Kidney capillary endothelial cell (primary cell): Measurements from ENCODE around the gene GMDS.

Source experiments
- DNase-seq: peaks from one replicate; pipeline ENCODE4 v3.0.0-alpha.2; 2018; ENCODE audit warnings: low spot score

GMDS gene

DNA sequence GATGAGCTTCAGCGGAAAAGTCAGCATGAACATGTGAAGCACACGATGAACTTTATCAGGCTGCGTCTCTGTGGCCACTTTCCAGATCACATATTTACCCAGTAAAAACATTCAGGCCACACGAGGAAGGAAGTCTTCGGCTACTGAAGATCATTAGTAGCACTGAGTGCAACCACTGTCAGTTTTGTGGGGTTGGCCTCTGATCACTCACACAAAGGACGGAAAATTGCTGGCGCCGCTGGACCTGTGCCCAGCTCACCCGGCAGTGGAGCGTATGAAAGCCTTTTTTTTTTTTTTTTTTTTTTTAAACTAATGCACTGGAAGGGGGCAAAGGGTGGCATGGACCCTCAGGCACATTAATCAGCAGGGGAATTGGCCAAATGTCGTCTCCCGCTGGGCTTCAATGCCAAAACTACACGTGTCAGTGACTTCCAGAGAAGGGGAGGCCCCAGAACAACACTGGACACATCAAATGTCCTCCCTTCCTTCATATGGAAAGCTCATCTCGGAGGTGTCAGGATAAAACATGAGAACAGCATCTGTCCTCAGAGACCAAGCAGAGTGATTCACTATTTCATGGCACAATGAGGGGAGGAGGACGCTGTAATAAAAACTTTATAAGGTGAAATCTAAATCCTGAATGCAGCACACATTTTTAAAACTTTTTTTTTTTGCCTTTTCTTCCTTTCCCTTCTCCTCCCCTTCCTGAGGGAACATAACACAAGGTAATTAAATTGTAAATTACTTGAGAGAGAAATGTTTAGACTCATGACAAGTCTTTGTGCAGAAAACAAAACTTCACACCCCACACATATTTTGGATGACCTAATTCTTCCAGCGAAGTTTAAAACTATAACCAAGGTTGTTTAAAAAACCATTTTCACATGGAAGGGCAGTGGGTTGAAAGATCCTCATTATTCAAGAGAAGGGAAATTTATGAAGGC is 412.3 kb downstream of the GMDS start:
- DNase-seq: peak; percentile 77

DNA sequence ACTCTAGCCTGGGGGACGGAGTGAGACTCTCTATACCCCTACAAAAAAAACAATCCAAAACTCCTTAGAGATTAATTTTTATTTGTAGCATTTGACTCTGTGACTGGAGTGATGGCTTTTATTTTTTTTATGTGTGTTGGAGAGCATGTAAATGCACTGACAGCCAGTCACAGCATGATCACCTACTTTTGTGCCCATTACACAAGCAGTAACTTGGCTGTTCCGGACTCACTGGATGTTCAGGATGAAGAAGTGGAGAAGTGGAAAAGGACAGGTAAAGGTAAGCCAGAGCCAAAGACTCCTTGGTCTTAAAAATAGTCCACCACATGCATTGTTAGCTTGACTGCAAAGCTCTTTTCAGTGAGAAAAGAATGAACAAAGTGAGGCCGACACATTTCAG is 413.0 kb downstream of the GMDS start:
- DNase-seq: no peak

DNA sequence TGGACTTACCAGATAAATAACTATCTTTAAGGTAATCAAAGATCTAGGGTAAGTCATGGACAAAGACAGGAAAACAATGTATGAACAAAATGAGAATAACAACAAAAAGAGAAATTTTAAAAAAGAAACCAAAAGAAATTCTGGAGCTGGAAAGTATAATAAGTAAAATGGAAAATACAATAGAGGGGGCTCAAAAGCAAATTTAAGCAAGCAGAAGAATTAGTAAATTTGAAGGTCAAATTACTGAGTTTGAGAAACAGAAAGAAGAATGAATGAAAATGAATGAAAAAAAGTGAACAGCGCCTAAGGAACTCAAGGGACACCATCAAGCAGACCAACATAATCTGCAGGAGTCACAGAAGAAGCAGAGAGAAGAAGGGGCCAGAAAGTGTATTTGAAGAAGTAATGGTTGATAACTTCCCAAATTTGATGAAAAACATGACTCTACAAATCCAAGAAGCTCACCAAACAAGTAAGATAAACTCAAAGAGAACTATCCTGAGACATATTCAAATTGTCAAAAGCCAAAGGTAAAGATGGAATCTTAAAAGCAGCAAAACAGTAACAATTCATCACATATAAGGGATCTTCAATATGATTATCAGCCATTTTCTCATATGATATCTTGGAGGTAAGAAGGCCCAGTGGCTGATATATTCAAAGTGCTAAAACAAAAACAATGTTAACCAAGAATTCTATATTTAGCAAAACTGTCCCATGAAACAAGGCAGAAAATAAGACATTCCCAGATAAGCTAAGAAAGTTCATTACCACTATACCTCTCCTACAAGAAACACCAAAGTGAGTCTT is 417.2 kb downstream of the GMDS start:
- no peak for DNase-seq

DNA sequence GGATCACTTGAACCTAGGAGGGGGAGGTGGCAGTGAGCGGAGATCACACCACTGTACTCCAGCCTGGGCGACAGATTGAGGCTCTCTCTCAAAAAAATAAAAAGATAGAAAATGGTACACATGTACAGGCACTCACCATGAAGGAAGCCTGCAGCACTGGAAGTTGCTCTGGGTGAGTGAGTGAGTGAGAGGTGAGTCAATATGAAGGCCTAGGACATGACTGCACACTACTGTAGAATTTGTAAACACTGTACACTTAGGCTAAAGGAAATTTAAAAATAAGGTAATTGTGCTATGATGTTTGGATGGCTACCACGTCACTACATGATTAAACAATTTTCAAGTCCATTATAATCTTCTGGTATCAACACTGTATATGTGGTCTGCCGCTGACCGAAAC is 419.5 kb downstream of the GMDS start:
- no peak for DNase-seq

DNA sequence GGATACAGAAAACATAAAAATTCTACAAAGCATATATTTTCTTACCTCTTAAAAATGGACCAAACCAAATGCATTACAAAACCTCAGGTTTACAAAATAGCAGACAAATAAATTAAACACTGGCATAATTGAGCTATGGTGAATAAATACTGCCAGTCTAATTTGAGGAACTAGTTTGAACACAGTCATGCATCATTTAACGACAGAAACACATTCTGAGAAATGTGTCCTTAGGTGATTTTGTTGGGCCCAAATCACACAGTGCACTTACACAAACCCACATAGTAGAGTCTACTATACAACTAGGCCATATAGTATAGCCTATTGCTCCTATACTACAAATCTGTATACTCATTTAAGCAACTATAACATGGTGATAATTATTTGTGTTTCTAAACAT is 420.1 kb downstream of the GMDS start:
- no peak for DNase-seq

DNA sequence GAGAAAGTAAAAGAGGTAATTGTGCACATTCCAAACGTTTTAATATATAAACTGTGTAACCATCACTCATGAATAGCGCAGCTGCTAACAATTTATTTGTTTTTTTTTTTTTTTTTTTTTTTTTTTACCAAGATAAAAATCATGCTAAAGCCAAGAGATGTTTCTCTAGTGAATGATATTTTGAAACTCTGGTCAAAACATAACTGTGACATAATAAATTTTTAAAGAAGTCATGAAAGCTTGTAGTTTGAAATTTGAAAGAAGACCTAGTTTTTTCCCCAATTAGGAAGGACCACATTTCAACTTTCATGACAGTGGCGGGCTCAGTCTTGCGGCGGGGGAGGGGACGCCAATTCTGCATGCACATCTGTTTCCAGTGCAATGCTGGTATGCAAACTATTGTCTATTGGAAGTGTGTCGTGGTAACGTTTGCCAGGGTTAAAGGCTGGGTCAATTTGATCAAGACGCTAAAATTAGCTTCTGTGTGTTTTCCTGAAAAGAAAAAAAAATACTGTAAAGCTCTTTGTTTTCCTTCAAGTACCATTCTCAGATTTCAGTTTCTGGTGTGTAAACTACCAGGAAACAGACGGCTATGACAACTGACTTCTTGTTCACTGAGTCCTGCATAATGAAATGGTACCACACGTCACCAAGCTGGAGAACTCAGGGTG is 423.8 kb downstream of the GMDS start:
- DNase-seq: peak; percentile 93

DNA sequence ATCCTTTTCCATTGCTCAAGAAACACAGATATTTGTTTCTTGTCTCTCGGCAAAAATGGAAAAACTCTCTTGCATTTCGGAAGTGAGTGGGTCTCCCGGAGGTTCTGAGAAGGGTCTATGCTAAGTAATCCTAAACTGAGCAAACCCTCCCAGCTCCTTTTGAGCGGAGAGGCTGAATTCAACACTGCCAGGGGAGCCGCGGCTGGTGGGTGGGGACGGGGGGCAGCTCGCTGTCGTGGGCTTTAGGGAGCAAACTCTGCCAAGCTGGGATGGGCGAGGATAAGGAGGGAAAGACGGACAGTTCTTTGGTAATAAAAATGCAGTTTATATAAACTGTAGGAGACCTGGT is 424.3 kb downstream of the GMDS start:
- DNase-seq: no peak

DNA sequence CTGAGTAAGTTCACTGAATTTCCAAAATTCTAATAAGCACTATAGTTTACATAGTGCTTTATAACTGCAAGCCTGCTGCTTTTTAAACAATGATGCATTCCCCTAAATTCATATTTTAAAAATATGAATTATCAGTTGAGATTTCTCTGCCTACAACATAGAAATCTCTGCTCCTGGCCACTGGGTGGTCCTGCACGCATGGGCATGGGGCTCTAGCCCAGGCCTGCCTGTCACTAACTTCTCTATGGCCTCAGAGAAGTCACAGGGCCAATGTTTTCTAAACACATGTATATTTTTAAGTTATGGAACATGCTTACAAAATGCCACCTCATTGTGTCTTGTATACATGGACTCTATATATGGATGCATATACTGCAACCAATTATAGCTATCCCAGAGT is 424.7 kb downstream of the GMDS start:
- no peak for DNase-seq

DNA sequence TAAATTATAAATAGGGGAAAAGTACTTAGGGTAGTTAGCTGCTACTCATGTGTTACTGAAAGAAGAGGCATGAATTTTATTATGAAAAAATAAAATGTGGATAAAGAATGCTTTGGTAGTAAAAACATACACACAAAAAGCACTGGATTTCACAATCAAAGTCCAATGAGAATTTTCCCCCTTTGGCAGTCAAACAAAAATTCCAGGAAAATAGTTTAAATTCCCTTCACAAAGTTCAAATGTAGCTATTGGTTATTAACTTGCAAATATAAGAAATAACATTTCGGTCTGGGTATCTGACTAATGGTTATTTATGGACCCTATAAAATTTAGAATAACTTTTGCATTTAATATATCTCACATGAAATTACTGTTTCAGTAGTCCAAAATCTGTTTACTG is 425.2 kb downstream of the GMDS start:
- no peak for DNase-seq

DNA sequence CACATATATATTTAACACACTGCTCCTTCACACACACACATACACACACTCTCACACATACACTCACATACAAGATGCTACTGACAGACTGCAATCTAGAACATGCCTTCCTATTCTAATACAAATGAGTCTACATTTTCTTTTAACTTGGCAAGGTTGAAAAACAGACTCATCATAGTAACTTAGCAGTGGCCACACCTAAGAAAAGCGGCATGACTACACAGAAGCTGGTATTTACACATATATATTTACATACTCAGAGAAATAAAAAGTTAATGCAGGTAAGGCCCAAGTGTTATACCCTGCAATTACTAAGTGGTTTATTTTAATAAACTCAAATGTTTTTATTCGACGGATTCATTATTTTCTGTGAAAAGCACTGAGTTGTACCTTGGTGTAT is 426.4 kb downstream of the GMDS start:
- no peak for DNase-seq

DNA sequence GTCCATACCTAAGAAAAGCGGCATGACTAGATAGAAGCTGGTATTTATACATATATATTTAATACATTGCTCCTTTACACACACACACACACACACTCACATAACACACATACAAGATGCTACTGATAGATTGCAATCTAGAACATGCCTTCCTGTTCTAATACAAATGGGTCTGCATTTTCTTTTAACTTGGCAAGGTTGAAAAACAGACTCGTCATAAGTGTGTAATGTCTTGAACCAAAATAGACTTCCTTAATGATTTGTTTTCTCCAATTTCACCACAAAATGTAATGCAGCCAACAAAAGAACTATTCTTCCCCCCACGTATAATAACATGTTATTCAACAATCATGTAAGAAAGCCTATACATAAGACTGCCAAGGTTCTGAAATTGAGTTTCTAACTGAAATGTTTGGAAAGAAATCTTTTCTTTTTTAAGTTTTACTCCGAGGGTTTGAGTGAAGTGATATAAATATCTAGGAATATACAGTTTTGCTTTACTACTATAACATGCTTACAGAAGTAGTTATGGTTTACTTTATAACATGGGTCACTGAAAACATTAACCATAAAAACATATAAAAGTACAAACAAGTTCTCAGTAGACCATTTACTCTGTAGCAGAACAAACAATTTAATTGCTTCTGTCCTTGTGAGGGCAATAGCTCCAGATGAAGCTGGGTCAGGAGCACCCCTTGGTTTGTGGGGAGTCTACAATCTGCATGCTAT is 428.2 kb downstream of the GMDS start:
- DNase-seq: peak; percentile 55

DNA sequence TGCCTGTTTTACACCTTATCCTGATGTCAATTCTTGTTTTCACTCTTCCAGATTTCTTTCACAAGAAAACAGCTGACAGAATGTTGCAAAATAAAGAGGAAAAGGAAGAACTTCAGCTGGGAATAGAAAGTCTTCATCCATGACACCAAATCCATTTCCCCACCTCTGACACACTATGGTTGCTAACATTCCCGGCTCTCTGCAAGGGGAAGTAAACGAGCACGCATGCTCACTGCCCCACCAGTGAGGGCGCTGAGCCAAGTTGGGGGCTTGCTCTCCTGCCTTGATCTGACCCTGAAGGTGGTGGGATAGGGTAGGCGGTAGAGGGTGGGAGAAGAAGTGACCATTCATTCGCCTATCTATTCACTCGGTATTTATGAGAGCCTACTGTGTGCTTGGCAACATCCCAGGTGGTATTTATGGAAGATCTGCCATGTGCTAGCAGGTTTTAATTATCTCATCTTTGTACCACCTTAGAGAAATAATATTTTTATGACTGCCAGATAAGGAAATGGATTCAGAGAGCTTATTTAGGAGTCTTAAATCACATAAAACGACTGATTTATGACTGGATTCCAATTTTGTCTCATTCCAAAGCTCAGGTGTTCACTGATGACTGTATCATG is 429.5 kb downstream of the GMDS start:
- DNase-seq: no peak

DNA sequence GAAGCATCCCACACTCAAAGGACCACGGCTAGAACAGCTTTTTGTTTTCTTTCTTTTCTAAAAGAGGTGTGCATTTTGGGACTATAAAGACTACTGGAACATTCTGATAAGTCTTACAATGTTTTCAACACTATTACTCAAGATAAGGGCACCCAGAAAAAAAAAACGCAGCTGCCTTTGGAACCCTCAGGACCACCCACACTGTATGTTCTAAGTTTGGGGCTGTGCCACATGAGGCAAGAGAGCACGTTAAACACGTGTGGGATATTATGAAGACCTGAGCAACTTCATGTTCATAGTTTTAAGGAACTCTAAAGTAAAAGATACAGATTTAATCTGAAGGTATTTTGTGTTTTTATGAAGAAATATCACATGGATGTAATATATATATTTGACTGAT is 431.1 kb downstream of the GMDS start:
- no peak for DNase-seq

DNA sequence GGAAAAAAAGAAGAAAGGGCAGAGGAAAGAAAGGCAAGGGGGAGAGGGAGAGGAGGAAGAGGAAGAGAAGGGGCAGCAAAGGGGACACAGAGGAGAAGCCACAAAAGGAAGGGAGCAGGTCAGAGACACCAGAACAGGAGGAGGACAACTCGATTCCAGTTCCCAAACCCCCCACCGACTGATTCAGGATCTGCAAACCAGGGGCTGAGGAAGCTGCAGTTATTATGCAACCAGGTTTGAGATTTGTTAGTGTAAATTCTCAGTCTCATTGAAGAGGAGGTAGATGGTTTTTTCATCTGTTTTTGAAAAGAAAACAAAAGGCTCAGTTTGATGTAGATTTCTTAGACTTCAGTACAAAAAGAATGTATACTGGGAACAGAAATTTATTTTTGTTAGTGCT is 432.9 kb downstream of the GMDS start:
- no peak for DNase-seq

DNA sequence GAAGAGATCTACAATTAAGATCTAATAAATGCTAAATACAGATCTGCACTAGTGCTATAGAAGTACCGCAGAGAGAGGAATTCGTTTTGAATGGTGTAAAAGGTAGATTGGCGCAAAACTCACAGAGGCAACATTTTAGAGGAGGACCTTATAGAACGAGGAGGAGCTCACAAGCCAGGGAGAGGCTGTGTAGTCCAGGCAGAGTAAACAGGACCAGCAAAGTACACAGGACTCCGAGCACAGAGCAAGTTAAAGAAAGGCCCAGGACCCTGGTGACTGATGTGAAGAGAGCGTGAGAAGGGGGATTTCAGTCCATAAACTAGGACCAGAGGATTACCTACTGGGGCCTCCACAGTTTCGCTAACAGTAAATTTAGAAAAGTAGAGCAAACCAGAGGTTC is 433.4 kb downstream of the GMDS start:
- DNase-seq: no peak

DNA sequence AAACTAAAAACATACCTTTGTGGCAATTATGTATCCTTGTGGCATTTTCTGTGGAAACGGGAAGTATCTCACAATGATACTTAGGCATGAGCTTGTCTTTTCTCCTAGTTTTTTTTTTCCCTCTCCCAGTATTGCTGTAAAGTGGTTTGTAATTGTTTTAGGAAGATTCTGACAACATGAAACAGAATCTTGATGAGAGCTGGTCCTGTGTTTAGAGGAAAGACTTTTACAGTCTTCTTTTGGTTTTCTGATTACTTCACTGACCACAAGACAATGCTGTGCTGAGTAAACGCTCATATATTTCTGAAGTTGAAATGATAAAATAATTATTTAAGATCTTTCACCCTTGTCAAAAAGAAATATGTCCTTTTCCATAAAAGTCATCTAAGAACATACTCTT is 434.5 kb downstream of the GMDS start:
- no peak for DNase-seq

DNA sequence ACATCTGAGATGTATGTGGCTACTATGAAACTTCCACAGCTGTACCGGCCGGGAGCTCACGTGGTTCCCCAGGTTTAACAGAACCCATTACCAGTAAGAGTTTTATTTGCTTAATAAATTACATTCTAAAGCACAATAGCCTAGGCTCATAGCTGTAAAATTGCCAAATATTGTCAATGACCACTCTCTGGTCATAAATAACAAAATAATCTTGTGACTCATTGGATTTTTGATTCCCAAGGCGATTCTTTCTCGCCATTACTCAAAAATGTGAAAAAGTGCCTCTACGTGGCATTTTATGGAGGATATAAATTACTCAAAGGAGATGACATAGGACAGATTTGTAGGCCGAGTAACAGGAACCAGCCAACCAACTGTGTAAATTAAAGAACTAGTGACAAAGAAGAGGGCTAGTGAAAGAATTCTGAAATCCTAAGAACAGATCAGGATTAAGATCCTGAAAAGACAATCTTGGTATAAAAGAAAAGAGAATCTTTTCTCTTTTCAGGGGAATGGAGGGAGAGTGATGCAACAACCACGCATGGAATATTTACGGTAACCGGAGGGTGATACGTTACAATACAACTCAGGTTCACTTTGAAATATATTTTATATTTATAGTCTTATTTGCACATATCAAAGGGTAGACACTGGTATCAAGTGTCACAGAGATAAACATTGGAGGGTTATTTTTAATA is 436.0 kb downstream of the GMDS start:
- DNase-seq: no peak

DNA sequence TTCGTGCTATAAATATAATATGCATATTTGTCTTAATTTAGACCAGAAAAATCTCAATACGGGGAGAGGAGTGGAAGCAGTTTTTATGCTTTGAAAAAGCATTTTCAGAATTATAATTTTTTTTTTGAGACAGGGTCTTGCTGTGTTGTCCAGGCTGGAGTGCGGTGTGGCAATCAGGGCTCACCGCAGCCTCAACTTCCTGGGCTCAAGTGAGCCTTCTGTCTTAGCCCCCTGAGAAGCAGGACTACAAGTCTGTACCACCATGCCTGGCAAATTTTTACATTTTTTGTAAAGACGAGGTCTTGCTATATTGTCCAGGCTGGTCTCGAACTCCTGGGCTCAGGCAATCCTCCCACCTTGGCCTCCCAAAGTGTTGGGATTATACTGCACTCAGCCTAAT is 438.5 kb downstream of the GMDS start:
- DNase-seq: no peak

DNA sequence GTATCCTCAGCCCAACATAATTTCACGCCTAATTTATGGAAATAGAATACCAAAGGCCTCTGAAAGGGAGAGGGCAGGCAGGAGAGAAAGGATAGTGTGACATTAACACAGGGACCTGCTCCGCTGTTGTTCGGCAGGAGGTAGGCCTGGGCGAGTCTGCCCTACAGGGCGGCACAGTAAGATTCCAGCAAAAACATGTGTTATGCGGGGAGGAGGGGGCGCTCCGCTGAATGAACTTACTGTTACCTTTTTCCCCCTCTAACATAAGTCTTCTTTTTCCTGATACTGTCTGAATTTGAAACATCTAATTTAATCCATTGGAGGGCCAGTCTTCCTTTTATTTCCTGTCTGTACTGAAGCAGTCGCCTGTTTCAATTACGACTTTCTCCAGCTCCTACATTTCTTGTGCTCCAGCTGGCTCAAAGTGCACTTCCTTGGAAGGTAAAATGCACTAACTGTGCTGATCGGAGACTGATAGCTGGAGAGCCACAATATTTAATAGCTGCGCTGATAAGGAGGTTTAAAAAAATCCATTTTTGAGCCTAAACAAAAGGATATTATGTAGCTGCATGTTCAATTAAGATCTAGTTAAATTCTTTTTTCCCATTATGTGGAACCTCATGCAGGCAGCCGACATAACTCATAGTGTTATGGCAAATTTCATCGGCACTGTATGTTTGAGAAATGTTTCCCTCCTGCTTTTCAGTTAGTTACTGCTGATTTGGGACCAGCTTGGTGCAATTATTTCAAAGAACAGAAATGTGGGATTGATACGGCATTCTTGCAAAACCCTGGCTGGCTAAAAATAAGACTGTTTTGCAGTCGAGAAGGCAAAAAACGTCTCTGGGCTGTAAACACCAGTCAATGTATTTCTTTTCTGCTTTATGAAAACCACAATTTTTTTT is 442.7 kb downstream of the GMDS start:
- no peak for DNase-seq

DNA sequence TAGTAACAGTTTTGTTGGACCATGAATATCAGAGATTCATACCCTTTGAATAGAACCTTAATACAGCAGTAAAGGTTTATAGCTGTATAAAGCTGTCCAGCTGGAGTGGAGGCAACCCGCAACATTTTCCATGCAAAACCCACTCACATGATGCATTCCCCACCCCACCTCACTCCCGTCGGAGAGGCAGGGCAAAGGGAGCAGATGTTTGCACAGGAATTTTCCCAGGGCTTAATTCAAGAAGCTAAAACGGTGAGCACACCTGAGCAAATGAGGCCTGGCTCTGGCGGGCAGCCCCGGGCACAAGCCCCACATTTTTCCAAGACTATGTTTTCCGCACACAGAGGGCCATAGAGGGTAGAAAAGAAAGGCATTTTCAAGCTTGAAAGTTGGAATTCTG is 444.0 kb downstream of the GMDS start:
- DNase-seq: no peak
